Psoas muscle (tissue), 8 donors: Measurements from ENCODE around the gene NRTN. TPM values are rescaled to one million over a fixed set of nuclear protein-coding genes. Genes with fewer than 3 reads are reported as not detected.

Source experiments
- ATAC-seq, 4 donors: fragments of 200-7000 bp; cut with Tn5 transposase; one replicate each; pipeline ENCODE4 v1.9.1; 2020; ENCODE audit warnings: moderate library complexity in 3 of 4, mild to moderate bottlenecking in 2 of 4
- DNase-seq, 2 donors: peaks; one replicate each; pipeline ENCODE4 v3.0.0-alpha.2; 2020
- H3K27ac ChIP-seq: fragments of 200-600 bp; one replicate; pipeline ENCODE4 v1.8.0; 2022
- H3K27me3 ChIP-seq, 3 donors: fragments of 200-600 bp in 1 of 3; one replicate each; pipeline versions ENCODE4 v1.6.1 to v1.8.0; 2013 to 2022; ENCODE audit warnings: low read length in 2 of 3, mild to moderate bottlenecking in 2 of 3, moderate library complexity in 1 of 3; ENCODE audit not compliant: insufficient read depth in 3 of 3
- H3K36me3 ChIP-seq, 2 donors: fragments of 200-600 bp in 1 of 2; one replicate each; pipeline versions ENCODE4 v1.6.1 to v1.8.0; 2013 to 2022; ENCODE audit warnings: low read depth in 1 of 2, mild to moderate bottlenecking in 1 of 2, moderate library complexity in 1 of 2; ENCODE audit not compliant: insufficient read depth in 1 of 2
- H3K4me1 ChIP-seq: fragments of 200-600 bp; one replicate; pipeline ENCODE4 v1.8.0; 2022
- H3K4me3 ChIP-seq: fragments of 200-600 bp; one replicate; pipeline ENCODE4 v1.8.0; 2022; ENCODE audit warnings: mild to moderate bottlenecking
- H3K9me3 ChIP-seq: fragments of 200-600 bp; one replicate; pipeline ENCODE4 v1.8.0; 2022
- CTCF ChIP-seq: fragments of 200-600 bp; IDR thresholded peaks from one replicate; pipeline ENCODE4 v1.8.0; 2022; ENCODE audit warnings: antibody characterized with exemption
- WGBS, 3 donors: extraction: QIAGEN DNeasy Blood & Tissue Kit; methylation state at CpG; one replicate each; pipeline versions ENCODE4 v1.1.6 to v1.1.7; 2013; 5-methylcytosine and 5-hydroxymethylcytosine counted together
- intact Hi-C, 2 donors: fragments of 100-400 bp; cut with DNase I; formaldehyde crosslinking; loops; one replicate each; pipeline versions ENCODE4 v1.11.0 to v1.14.2; 2022
- polyA plus RNA-seq, 3 donors: library from polyadenylated mRNA; stranded (reverse); fragments of 200-250 nt; gene quantifications; one replicate each; pipeline ENCODE4 v1.2.3, GENCODE V29; 2013
- total RNA-seq, 4 donors: library from RNA; stranded (reverse); fragmentation: NEBNext Ultra II Directional in 2 of 4; extraction: Animal tissue kit (Norgen Biotek cat#: 25700) in 2 of 4; gene quantifications; one replicate each; pipeline versions ENCODE4 v1.2.1 to v1.2.4, GENCODE V29; 2021 to 2023
- donor health status: healthy with polysubstance abuse.
- donor health status: DM: no; HTN: no; CAD: no; lungs with moderate emphysema.
- donor health status: Bipolar disorder and iron deficiency.
- donor health status: healthy.
- donor health status: DM: yes; HTN: yes; CAD: no.
- donor health status: DM: no; HTN: no; CAD: no.
- donor health status: DM: no; HTN: no; CAD: no.
- donor health status: DM: yes; HTN: yes; CAD: no.

NRTN gene
- total and polyA plus RNA-seq, 7 donors: not detected

- intact Hi-C loops: no loop called here
- no peaks in the 10 kb centered on the region for H3K27me3 ChIP-seq
- no peak overlapping the region for H3K27ac ChIP-seq
- WGBS, 3 donors: 77 to 84% (median 82%) methylated on average over 9 of the region's 9 CpGs
- DNase-seq: no peak
- ATAC-seq: peak in 2 of 4 donors; percentile 3 to 6
- H3K9me3 ChIP-seq: no peaks in the 10 kb centered on the region
- no peak overlapping the region for H3K4me3 ChIP-seq
- H3K4me1 ChIP-seq: no peaks in the 10 kb centered on the region
- H3K36me3 ChIP-seq: peaks cover 0 to 37% of the 10 kb centered on the region in 2 donors
- TF ChIP-seq CTCF: no peak
Measured at GRCh38 chr19:5782322-5782721, 22.5 kb upstream of the NRTN start.

GRCh38 chr19:5782945-5783919, 21.6 kb upstream of the NRTN start:
- H3K4me3 ChIP-seq: no peak overlapping the region
- TF ChIP-seq CTCF: no peak
- ATAC-seq (peak in 2 of 4 donors; percentile 16 to 28), DNase-seq (no peak)
- no peaks in the 10 kb centered on the region for H3K27me3 ChIP-seq
- no peak overlapping the region for H3K27ac ChIP-seq
- H3K36me3 ChIP-seq: peaks cover 0 to 47% of the 10 kb centered on the region in 2 donors
- no peaks in the 10 kb centered on the region for H3K4me1 ChIP-seq
- 73 to 78% (median 75%) methylated on average over 46 to 48 of the region's 48 CpGs for WGBS, 3 donors
- intact Hi-C loops: no loop called here
- H3K9me3 ChIP-seq: no peaks in the 10 kb centered on the region

GRCh38 chr19:5784581-5785147, 20.2 kb upstream of the NRTN start, which contains the start of gene PRR22:
Gene PRR22 (minus strand): TSS chr19:5784746. CDS start chr19:5784660, 86 bp downstream.
- 88 to 94% (median 88%) methylated on average over 15 of the region's 15 CpGs for WGBS, 3 donors
- no peak for DNase-seq
- peaks cover 4 to 61% of the 10 kb centered on the region in 2 donors for H3K36me3 ChIP-seq
- H3K27ac ChIP-seq: no peak within 1 kb of the TSS
- no peaks in the 10 kb centered on the region for H3K9me3 ChIP-seq
- peak in 1 of 4 donors; percentile 15 for ATAC-seq
- no peak for TF ChIP-seq CTCF
- peaks cover under 1% of the 10 kb centered on the region for H3K4me1 ChIP-seq
- intact Hi-C loops: no loop called here
- H3K27me3 ChIP-seq: no peaks in the 10 kb centered on the region
- H3K4me3 ChIP-seq: no peak within 1 kb of the TSS

GRCh38 chr19:5785423-5785822, 19.4 kb upstream of the NRTN start:
- no peak for DNase-seq
- ATAC-seq: no peak
- H3K27me3 ChIP-seq: no peaks in the 10 kb centered on the region
- H3K9me3 ChIP-seq: no peaks in the 10 kb centered on the region
- TF ChIP-seq CTCF: no peak
- 89 to 91% (median 90%) methylated on average over 36 to 37 of the region's 37 CpGs for WGBS, 3 donors
- peaks cover 7% of the 10 kb centered on the region for H3K4me1 ChIP-seq
- H3K27ac ChIP-seq: no peak overlapping the region
- intact Hi-C loops: no loop called here
- peaks cover 4 to 66% of the 10 kb centered on the region in 2 donors for H3K36me3 ChIP-seq
- H3K4me3 ChIP-seq: no peak overlapping the region
